Nephron progenitor cell (in vitro differentiated cells): ENCODE measurements around the gene CSNK1A1L.

Source experiments
- DNase-seq: peaks from one replicate; pipeline ENCODE4 v3.0.0; 2021
- H3K27ac Mint-ChIP-seq: 2 replicates; pipeline ENCODE4 v1.8.0; 2021; ENCODE audit warnings: mild to moderate bottlenecking, moderate library complexity, mixed read lengths
- H3K27me3 Mint-ChIP-seq: 2 replicates; pipeline ENCODE4 v1.8.0; 2021; ENCODE audit warnings: mild to moderate bottlenecking, low read depth, mixed read lengths; ENCODE audit not compliant: poor library complexity
- H3K36me3 Mint-ChIP-seq: 2 replicates; pipeline ENCODE4 v1.8.0; 2021; ENCODE audit warnings: low read depth, mixed read lengths
- H3K4me1 Mint-ChIP-seq: 2 replicates; pipeline ENCODE4 v1.8.0; 2021; ENCODE audit warnings: mixed read lengths
- H3K4me3 Mint-ChIP-seq: 2 replicates; pipeline ENCODE4 v1.8.0; 2021; ENCODE audit warnings: mild to moderate bottlenecking, moderate library complexity, mixed read lengths
- H3K9me3 Mint-ChIP-seq: 2 replicates; pipeline ENCODE4 v1.8.0; 2021; ENCODE audit warnings: mild to moderate bottlenecking, moderate library complexity, mixed read lengths
- TF ChIP-seq, protein P1 (sequence below): fragments of 200-600 bp; sonication (generic); IDR thresholded peaks from 2 replicates; pipeline ENCODE4 v1.5.0; 2021; ENCODE audit warnings: antibody characterized with exemption

CSNK1A1L gene

DNA sequence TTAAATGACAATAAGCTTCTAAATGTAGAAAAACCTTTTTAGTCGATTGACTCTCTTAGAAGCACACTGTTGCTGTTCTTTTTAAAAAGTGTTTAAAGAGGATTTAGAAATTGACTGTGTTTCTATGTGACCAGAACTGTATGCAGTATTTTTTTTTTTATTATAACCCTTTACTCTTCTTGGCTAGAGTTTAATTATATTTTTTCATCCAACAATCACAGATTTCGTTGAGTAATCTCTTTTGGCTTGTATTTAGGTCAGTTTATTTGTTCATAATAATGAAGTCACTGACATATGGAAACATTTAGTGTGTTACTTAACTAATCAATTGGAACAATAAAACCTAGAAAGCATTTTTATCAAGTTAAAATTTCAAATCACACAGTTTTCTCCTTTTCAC lies 19.9 kb downstream of the CSNK1A1L start:
- Mint-ChIP-seq H3K4me3 (no peak overlapping the region), H3K36me3 (no peaks in the 10 kb centered on the region), H3K9me3 (no peaks in the 10 kb centered on the region), H3K27ac (no peak overlapping the region), H3K27me3 (no peaks in the 10 kb centered on the region), H3K4me1 (no peaks in the 10 kb centered on the region)
- no peak for DNase-seq
- TF ChIP-seq, protein P1, sequence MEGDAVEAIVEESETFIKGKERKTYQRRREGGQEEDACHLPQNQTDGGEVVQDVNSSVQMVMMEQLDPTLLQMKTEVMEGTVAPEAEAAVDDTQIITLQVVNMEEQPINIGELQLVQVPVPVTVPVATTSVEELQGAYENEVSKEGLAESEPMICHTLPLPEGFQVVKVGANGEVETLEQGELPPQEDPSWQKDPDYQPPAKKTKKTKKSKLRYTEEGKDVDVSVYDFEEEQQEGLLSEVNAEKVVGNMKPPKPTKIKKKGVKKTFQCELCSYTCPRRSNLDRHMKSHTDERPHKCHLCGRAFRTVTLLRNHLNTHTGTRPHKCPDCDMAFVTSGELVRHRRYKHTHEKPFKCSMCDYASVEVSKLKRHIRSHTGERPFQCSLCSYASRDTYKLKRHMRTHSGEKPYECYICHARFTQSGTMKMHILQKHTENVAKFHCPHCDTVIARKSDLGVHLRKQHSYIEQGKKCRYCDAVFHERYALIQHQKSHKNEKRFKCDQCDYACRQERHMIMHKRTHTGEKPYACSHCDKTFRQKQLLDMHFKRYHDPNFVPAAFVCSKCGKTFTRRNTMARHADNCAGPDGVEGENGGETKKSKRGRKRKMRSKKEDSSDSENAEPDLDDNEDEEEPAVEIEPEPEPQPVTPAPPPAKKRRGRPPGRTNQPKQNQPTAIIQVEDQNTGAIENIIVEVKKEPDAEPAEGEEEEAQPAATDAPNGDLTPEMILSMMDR, result no peak

DNA sequence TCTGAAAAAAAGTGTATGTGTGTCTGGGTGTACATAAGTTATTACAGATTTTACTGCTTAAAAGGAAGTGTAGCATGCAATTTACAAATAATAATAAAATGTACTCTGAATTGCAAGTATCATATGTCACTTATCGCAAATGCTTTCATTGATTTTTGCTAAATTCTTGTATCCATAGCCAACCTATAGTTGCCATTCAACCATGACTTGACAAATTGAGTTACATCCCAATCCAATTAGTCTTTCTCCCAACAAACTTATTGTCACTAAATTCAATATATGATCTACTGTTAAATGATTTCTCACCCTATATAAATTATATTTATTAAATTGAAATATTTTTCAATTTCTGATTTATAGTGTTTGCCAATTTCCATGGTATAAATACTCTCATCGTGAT lies 28.6 kb downstream of the CSNK1A1L start:
- DNase-seq, result no peak
- Mint-ChIP-seq H3K36me3 (no peaks in the 10 kb centered on the region), H3K9me3 (no peaks in the 10 kb centered on the region), H3K27ac (no peak overlapping the region), H3K27me3 (peaks cover 2% of the 10 kb centered on the region), H3K4me1 (peaks cover 17% of the 10 kb centered on the region), H3K4me3 (no peak overlapping the region)
- TF ChIP-seq, protein P1, result no peak

DNA sequence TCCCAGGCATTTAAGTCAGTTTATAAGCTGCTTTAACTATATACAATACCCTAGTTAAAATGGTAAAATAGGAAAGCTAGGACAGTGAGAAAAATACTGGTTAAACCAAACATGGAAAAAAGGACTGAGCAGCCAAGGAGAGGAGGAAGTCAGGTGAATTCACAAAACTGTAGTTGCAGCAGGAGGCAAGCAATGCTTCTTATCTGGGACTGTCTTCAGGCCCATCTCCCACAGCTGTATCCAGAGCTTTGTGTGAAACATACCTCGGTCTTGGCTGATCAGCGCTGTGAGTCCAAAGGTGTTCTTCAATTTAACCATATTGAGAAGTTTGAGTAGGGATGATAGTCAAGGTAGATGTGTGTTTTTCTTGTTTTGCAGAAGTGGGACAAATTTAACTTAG lies 30.3 kb downstream of the CSNK1A1L start:
- H3K36me3 Mint-ChIP-seq, result no peaks in the 10 kb centered on the region

DNA sequence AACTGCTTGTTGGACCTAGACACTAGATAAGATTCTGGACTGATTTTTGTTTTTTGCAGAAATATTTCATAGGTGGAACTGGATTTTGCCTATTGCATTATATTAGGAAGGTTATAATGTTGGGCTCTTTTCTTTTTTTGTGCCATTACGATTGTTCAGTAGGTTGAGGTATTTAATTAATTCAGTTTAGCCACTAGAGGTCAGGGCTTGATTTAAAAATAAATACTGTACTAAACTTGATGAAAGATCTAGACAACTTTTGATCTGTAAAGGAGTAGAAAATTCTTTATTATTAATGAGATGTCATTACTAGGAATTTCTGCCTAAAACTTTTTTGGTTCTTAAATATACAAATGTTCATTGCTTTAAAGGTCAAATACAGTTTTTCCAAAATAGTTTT lies 30.8 kb downstream of the CSNK1A1L start:
- Mint-ChIP-seq H3K4me1 (peaks cover 25% of the 10 kb centered on the region), H3K9me3 (no peaks in the 10 kb centered on the region), H3K27me3 (peaks cover 5% of the 10 kb centered on the region), H3K27ac (no peak overlapping the region), H3K36me3 (no peaks in the 10 kb centered on the region), H3K4me3 (no peak overlapping the region)
- no peak for DNase-seq
- TF ChIP-seq, protein P1, result peak; percentile 30

More for the DNA sequence above, 30.3 kb downstream of the CSNK1A1L start:
- Mint-ChIP-seq H3K9me3 (no peaks in the 10 kb centered on the region), H3K4me3 (no peak overlapping the region), H3K27ac (no peak overlapping the region), H3K27me3 (peaks cover 5% of the 10 kb centered on the region), H3K4me1 (peaks cover 22% of the 10 kb centered on the region)
- no peak for DNase-seq
- TF ChIP-seq, protein P1, result no peak

DNA sequence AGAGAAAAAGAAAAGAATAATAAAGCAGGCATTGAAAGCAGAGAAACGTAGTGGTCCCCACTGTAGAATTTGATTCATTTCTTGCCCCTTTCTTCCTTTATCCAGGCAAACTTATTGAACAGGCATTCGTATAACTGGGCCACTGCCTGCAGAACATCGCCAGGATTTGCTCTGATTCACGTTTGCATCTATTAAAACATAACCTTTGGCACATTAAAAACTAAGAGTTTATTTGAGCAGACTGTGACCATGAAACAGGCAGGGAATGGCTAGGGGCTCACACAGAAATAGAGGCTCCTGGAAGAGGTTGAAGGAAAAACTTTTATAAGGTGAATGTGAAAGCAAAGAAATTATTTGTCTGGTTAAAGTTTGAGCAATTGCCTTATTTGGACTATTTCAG lies 33.4 kb downstream of the CSNK1A1L start:
- DNase-seq, result no peak
- H3K36me3 Mint-ChIP-seq, result no peaks in the 10 kb centered on the region
- H3K4me3 Mint-ChIP-seq, result no peak overlapping the region
- no peaks in the 10 kb centered on the region for H3K9me3 Mint-ChIP-seq
- H3K27ac Mint-ChIP-seq, result no peak overlapping the region
- TF ChIP-seq, protein P1, result no peak
- H3K27me3 Mint-ChIP-seq, result peaks cover 5% of the 10 kb centered on the region
- H3K4me1 Mint-ChIP-seq, result peaks cover 25% of the 10 kb centered on the region

DNA sequence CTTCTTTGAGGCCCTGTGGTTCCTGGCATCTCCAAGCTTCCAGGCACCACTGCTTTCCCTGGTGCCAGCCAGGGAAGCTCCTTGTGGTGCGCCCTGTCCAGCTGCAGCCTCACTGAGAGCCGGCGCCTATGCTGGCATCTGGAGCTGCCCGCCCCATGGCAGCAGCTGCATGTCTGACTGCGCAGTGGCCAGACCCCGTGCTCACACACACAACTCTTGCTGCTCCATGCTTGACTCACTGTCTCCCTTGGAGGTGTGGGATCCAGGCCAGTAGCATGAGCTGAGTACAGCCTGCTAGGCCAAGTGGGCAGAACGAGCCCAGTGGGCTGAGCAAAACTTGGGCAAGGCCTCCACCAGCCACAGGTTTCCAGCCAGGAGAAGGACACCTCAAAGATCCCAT lies 34.5 kb downstream of the CSNK1A1L start:
- Mint-ChIP-seq H3K27ac (no peak overlapping the region), H3K27me3 (peaks cover 5% of the 10 kb centered on the region), H3K36me3 (no peaks in the 10 kb centered on the region), H3K9me3 (no peaks in the 10 kb centered on the region), H3K4me1 (peaks cover 25% of the 10 kb centered on the region), H3K4me3 (no peak overlapping the region)
- TF ChIP-seq, protein P1, result no peak
- no peak for DNase-seq
